MM.1S (cell line): ENCODE data around the gene UNC93B1.

Experiments used
- DNase-seq: peaks from one replicate; pipeline ENCODE4 v3.0.0-alpha.2; 2015
- H2AFZ ChIP-seq: fragments of 300-600 bp; sonication (generic); 2 replicates; pipeline ENCODE4 v1.6.0; 2016; ENCODE audit warnings: antibody characterized with exemption, low read length
- H3F3A ChIP-seq: fragments of 300-600 bp; sonication (generic); 2 replicates; pipeline ENCODE4 v1.6.1; 2016; ENCODE audit warnings: mild to moderate bottlenecking, antibody characterized with exemption, low read length, moderate library complexity, mixed read lengths; ENCODE audit not compliant: insufficient read depth
- H3K27ac ChIP-seq: fragments of 300-600 bp; sonication (generic); 2 replicates; pipeline ENCODE4 v1.5.1; 2016; ENCODE audit warnings: mild to moderate bottlenecking, low read length
- H3K27me3 ChIP-seq: fragments of 300-600 bp; sonication (generic); replicated peaks from 2 replicates; pipeline ENCODE4 v1.6.0; 2016; ENCODE audit warnings: low read length; ENCODE audit not compliant: insufficient read depth
- H3K36me3 ChIP-seq: fragments of 300-600 bp; sonication (generic); replicated peaks from 2 replicates; pipeline ENCODE4 v1.6.1; 2016; ENCODE audit warnings: mild to moderate bottlenecking, low read length, mixed read lengths; ENCODE audit not compliant: insufficient read depth
- H3K4me1 ChIP-seq: fragments of 300-600 bp; sonication (generic); 2 replicates; pipeline ENCODE4 v1.6.1; 2016; ENCODE audit warnings: low read length, mixed read lengths
- H3K4me2 ChIP-seq: fragments of 300-600 bp; sonication (generic); 2 replicates; pipeline ENCODE4 v1.6.0; 2016; ENCODE audit warnings: low read depth, low read length
- H3K4me3 ChIP-seq: fragments of 300-600 bp; sonication (generic); 2 replicates; pipeline ENCODE4 v1.5.1; 2016; ENCODE audit warnings: low read length, mixed read lengths
- H3K79me2 ChIP-seq: fragments of 300-600 bp; sonication (generic); 2 replicates; pipeline ENCODE4 v1.6.1; 2016; ENCODE audit warnings: mixed run types, low read length, mixed read lengths
- H3K9ac ChIP-seq: fragments of 300-600 bp; sonication (generic); 2 replicates; pipeline ENCODE4 v1.6.1; 2016; ENCODE audit warnings: low read length, mixed read lengths
- H3K9me2 ChIP-seq: fragments of 300-600 bp; sonication (generic); replicated peaks from 2 replicates; pipeline ENCODE4 v1.6.1; 2016; ENCODE audit warnings: mild to moderate bottlenecking, low read length, mixed read lengths; ENCODE audit not compliant: insufficient read depth
- H3K9me3 ChIP-seq: fragments of 300-600 bp; sonication (generic); replicated peaks from 2 replicates; pipeline ENCODE4 v1.6.1; 2016; ENCODE audit warnings: mild to moderate bottlenecking, low read length, mixed read lengths; ENCODE audit not compliant: insufficient read depth
- H4K20me1 ChIP-seq: fragments of 300-600 bp; sonication (generic); 2 replicates; pipeline ENCODE4 v1.6.1; 2016; ENCODE audit warnings: mild to moderate bottlenecking, low read length, moderate library complexity, mixed read lengths; ENCODE audit not compliant: insufficient read depth
- CTCF ChIP-seq: fragments of 300-600 bp; sonication (generic); IDR thresholded peaks from 2 replicates; pipeline ENCODE4 v1.5.1; 2016; ENCODE audit warnings: antibody characterized with exemption, low read length, mixed read lengths
- EZH2 ChIP-seq: fragments of 300-600 bp; sonication (generic); optimal IDR thresholded peaks from 2 replicates; pipeline ENCODE3; 2017; ENCODE audit warnings: low read depth, mild to moderate bottlenecking, antibody characterized with exemption, low read length, mixed read lengths
- EZH2phosphoT487 ChIP-seq: fragments of 300-600 bp; sonication (generic); IDR thresholded peaks from 2 replicates; pipeline ENCODE4 v1.6.1; 2018; ENCODE audit warnings: antibody characterized with exemption, low read length

UNC93B1 gene

DNA sequence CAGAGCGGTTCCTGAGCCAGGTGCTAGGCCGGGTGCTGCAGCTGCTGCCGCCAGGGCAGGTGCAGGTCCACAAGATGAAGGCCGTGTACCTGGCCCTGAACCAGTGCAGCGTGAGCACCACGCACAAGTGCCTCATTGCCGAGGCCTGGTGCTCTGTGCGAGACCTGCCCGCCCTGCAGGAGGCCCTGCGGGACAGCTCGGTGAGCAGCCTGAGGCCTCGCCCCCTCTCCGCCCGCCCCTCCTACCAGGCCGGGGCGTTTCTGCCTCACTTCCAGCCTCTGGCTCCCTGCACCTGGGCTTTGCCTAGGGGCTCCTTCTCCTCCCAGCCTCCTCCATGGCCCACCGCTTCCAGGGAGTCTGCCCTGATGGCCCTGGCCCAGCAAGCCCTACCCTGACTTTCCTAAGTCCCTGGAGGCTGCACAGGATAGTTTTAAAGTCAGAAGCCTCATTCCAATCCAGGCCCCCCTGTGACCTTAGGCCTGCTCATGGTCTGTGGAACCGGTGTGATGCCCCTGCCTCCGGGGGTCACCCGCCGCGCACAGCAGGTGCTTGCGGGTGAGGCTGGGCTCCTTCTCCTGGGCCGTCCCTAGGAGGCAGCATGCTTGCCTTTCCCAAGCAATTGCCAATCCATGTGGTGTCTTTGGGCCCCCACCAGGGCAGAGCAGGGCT is 40.4 kb upstream of the UNC93B1 start:
- no peak for DNase-seq
- H2AFZ ChIP-seq: no peak overlapping the region
- no peak overlapping the region for H3K4me3 ChIP-seq
- H3K9me3 ChIP-seq: no peaks in the 10 kb centered on the region
- H3K9ac ChIP-seq: no peak overlapping the region
- no peak for TF ChIP-seq CTCF
- no peak for TF ChIP-seq EZH2phosphoT487
- no peak for TF ChIP-seq EZH2
- H3K36me3 ChIP-seq: no peaks in the 10 kb centered on the region; the same call in 1 of the 2 replicates
- peaks cover 5% of the 10 kb centered on the region; the same call in 1 of the 2 replicates for H4K20me1 ChIP-seq
- peaks cover 8% of the 10 kb centered on the region; the same call in 1 of the 2 replicates for H3F3A ChIP-seq
- peaks cover 9% of the 10 kb centered on the region for H3K4me1 ChIP-seq
- no peak overlapping the region for H3K4me2 ChIP-seq
- no peaks in the 10 kb centered on the region for H3K27me3 ChIP-seq
- H3K9me2 ChIP-seq: no peaks in the 10 kb centered on the region
- H3K79me2 ChIP-seq: peaks cover 61% of the 10 kb centered on the region
- no peak overlapping the region for H3K27ac ChIP-seq

GRCh38 chr11:68043349-68044144 is 39.6 kb upstream of the UNC93B1 start:
- H3K4me3 ChIP-seq: no peak overlapping the region
- peaks cover 9% of the 10 kb centered on the region; the same call in 1 of the 2 replicates for H3F3A ChIP-seq
- no peaks in the 10 kb centered on the region for H3K27me3 ChIP-seq
- H3K9me2 ChIP-seq: no peaks in the 10 kb centered on the region
- no peak overlapping the region for H3K4me2 ChIP-seq
- peaks cover 10% of the 10 kb centered on the region for H3K4me1 ChIP-seq
- no peak for DNase-seq
- no peaks in the 10 kb centered on the region for H3K9me3 ChIP-seq
- peaks cover 68% of the 10 kb centered on the region for H3K79me2 ChIP-seq
- no peak overlapping the region for H2AFZ ChIP-seq
- TF ChIP-seq EZH2: no peak
- TF ChIP-seq EZH2phosphoT487: no peak
- TF ChIP-seq CTCF: no peak
- no peak overlapping the region for H3K9ac ChIP-seq
- no peak overlapping the region for H3K27ac ChIP-seq
- no peaks in the 10 kb centered on the region; the same call in 1 of the 2 replicates for H3K36me3 ChIP-seq
- peaks cover 5% of the 10 kb centered on the region; the same call in 1 of the 2 replicates for H4K20me1 ChIP-seq

DNA sequence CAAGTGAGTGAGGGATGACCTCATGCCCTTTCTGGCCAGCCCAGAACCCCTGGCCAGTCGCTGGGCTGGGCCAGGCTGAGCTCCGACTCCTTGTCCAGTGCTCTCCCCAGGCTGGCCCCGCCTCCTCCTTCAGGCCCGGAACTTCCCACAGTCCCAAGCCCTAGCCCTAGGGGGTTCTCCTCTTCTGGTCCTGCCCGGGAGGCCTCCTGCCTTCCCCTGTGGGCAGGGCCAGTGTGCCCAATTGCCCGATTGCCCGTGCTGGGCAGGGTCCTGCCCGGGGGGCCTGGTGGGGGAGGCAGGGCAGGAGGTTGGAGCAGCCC is 39.1 kb upstream of the UNC93B1 start:
- no peak for DNase-seq
- Histone ChIP-seq H3K36me3 (no peaks in the 10 kb centered on the region; the same call in 1 of the 2 replicates), H3K9me2 (no peaks in the 10 kb centered on the region), H3K9ac (no peak overlapping the region), H3K4me3 (no peak overlapping the region), H4K20me1 (peaks cover 5% of the 10 kb centered on the region; the same call in 1 of the 2 replicates), H2AFZ (no peak overlapping the region), H3K9me3 (no peaks in the 10 kb centered on the region), H3K4me1 (peaks cover 15% of the 10 kb centered on the region), H3K27me3 (no peaks in the 10 kb centered on the region), H3K27ac (no peak overlapping the region), H3K4me2 (no peak overlapping the region), H3F3A (peaks cover 14% of the 10 kb centered on the region; the same call in 1 of the 2 replicates), H3K79me2 (peaks cover 69% of the 10 kb centered on the region)
- no peak for TF ChIP-seq EZH2
- no peak for TF ChIP-seq EZH2phosphoT487
